Gastrocnemius medialis (tissue), 4 donors: ENCODE results near the gene SEC14L5.

Experiments used
- CTCF ChIP-seq, 5 experiments: fragments of 450-650 bp in 3 of 5; fragments of 200-600 bp in 2 of 5; sonication (generic) in 2 of 5; IDR thresholded peaks in 4 of 5; conservative IDR thresholded peaks in 1 of 5; 1 replicate in 4 of 5; 2 replicates in 1 of 5; pipeline ENCODE4 v1.5.1; 2016 to 2019; ENCODE audit warnings: antibody characterized with exemption in 5 of 5, mild to moderate bottlenecking in 3 of 5, moderate library complexity in 3 of 5
- POLR2A ChIP-seq, 2 donors: fragments of 450-650 bp; IDR thresholded peaks; one replicate each; pipeline ENCODE4 v1.6.1; 2017; ENCODE audit warnings: antibody characterized with exemption in 2 of 2, mild to moderate bottlenecking in 2 of 2, moderate library complexity in 2 of 2

- TF ChIP-seq CTCF (IDR thresholded peaks at IDR 0.05 in 4 of 5, conservative IDR thresholded peaks at IDR 0.05 in 1 of 5), result no peak
- TF ChIP-seq POLR2A (IDR thresholded peaks at IDR 0.05), result no peak
These were observed 4.6 kb downstream of the SEC14L5 start for GRCh38 chr16:4962716-4963115.
